ENCODE results near the gene PDE10A. TPM values are rescaled to one million over a fixed set of nuclear protein-coding genes. Genes with fewer than 3 reads are reported as not detected.

The PDE10A gene
- total RNA-seq, 1 experiment from 2014 or later, result 3.1 TPM

DNA sequence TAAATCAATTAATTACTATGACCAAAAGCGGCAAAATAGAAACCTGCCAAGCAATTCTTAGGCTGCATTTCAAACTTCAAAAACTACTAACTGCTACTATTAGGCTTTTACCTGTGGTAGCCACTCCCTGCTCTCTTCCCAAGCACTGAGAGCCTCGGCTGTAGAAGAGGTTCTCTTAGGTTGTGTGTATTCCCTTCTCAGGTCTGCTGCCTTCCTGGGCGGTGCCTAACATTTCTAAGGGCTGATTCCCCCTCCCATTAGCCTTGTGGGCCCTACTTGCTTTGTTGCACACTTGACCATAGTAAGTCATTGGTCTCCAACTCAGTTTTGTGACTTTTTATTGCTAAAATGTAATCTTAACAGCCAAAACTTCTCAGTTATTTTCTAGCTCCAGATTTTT is 207.6 kb downstream of the PDE10A start (continued):
- TF ChIP-seq PRRX2 (CRISPR knock-in tag; IDR thresholded peaks at IDR 0.05) (no peak), ZNF396 (CRISPR knock-in tag; IDR thresholded peaks at IDR 0.05; ENCODE audit: borderline replicate concordance) (no peak), RELA (CRISPR knock-in tag; IDR thresholded peaks at IDR 0.05; ENCODE audit: borderline replicate concordance) (no peak)
- TF ChIP-seq, protein P1, sequence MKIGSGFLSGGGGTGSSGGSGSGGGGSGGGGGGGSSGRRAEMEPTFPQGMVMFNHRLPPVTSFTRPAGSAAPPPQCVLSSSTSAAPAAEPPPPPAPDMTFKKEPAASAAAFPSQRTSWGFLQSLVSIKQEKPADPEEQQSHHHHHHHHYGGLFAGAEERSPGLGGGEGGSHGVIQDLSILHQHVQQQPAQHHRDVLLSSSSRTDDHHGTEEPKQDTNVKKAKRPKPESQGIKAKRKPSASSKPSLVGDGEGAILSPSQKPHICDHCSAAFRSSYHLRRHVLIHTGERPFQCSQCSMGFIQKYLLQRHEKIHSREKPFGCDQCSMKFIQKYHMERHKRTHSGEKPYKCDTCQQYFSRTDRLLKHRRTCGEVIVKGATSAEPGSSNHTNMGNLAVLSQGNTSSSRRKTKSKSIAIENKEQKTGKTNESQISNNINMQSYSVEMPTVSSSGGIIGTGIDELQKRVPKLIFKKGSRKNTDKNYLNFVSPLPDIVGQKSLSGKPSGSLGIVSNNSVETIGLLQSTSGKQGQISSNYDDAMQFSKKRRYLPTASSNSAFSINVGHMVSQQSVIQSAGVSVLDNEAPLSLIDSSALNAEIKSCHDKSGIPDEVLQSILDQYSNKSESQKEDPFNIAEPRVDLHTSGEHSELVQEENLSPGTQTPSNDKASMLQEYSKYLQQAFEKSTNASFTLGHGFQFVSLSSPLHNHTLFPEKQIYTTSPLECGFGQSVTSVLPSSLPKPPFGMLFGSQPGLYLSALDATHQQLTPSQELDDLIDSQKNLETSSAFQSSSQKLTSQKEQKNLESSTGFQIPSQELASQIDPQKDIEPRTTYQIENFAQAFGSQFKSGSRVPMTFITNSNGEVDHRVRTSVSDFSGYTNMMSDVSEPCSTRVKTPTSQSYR (CRISPR knock-in tag; IDR thresholded peaks at IDR 0.05), result no peak
- TF ChIP-seq, protein P2, sequence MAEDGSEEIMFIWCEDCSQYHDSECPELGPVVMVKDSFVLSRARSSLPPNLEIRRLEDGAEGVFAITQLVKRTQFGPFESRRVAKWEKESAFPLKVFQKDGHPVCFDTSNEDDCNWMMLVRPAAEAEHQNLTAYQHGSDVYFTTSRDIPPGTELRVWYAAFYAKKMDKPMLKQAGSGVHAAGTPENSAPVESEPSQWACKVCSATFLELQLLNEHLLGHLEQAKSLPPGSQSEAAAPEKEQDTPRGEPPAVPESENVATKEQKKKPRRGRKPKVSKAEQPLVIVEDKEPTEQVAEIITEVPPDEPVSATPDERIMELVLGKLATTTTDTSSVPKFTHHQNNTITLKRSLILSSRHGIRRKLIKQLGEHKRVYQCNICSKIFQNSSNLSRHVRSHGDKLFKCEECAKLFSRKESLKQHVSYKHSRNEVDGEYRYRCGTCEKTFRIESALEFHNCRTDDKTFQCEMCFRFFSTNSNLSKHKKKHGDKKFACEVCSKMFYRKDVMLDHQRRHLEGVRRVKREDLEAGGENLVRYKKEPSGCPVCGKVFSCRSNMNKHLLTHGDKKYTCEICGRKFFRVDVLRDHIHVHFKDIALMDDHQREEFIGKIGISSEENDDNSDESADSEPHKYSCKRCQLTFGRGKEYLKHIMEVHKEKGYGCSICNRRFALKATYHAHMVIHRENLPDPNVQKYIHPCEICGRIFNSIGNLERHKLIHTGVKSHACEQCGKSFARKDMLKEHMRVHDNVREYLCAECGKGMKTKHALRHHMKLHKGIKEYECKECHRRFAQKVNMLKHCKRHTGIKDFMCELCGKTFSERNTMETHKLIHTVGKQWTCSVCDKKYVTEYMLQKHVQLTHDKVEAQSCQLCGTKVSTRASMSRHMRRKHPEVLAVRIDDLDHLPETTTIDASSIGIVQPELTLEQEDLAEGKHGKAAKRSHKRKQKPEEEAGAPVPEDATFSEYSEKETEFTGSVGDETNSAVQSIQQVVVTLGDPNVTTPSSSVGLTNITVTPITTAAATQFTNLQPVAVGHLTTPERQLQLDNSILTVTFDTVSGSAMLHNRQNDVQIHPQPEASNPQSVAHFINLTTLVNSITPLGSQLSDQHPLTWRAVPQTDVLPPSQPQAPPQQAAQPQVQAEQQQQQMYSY (CRISPR knock-in tag; IDR thresholded peaks at IDR 0.05), result no peak

GRCh38 chr6:165453395-165453794 is 209.6 kb downstream of the PDE10A start:
- Mint-ChIP-seq H3K27me3 (ENCODE audit: low read depth) (peaks cover 4% of the 10 kb centered on the region), H3K36me3 (peaks cover 3% of the 10 kb centered on the region; the same call in 1 of the 2 replicates), H3K4me1 (peaks cover 14% of the 10 kb centered on the region), H3K4me3 (no peak overlapping the region), H3K9me3 (0 out of 2 replicates have a peak, but pooled peaks cover 4% of the 10 kb centered on the region), H3K27ac (no peak overlapping the region)
- TF ChIP-seq MXD4 (CRISPR knock-in tag; IDR thresholded peaks at IDR 0.05; ENCODE audit: borderline replicate concordance), result no peak
- TF ChIP-seq CREB1 (CRISPR knock-in tag; IDR thresholded peaks at IDR 0.05), result no peak
- TF ChIP-seq ESRRA (CRISPR knock-in tag; IDR thresholded peaks at IDR 0.05; ENCODE audit: borderline replicate concordance), result no peak
- no peak for TF ChIP-seq SOX15 (CRISPR knock-in tag; IDR thresholded peaks at IDR 0.05)
- TF ChIP-seq CDX4 (CRISPR knock-in tag; IDR thresholded peaks at IDR 0.05; ENCODE audit: borderline replicate concordance), result no peak
- ChIA-PET CTCF (no interaction called here), POLR2A (no interaction called here)
- DNase-seq (ENCODE audit: low spot score) (no peak), ATAC-seq (no peak)

DNA sequence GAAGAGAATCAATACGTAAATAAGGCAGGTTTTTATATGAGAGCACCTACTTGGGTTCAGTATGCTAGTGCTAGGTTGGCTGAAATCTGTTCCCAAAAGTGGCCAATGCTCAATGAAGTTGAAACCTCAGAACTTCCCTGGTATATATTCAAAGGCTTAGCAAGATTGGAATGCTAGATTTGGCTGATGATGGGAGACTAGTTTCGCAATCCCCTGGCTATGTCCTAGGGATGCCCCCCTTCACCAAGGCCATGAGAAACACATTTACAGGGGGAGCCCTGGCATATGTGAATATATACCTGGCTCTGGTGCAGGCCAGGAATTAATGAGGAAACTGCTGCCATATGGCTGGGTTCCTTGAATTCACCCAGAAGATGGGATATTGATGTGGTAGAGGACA is 211.2 kb downstream of the PDE10A start:
- no peak for DNase-seq (ENCODE audit: low spot score)
- ATAC-seq, result no peak
- H3K27ac Mint-ChIP-seq, result no peak overlapping the region
- no peak overlapping the region for H3K4me3 Mint-ChIP-seq
- H3K9me3 Mint-ChIP-seq, result 0 out of 2 replicates have a peak, but pooled peaks cover 4% of the 10 kb centered on the region
- H3K27me3 Mint-ChIP-seq (ENCODE audit: low read depth), result no peaks in the 10 kb centered on the region
- CTCF ChIA-PET, result interaction anchor here (1.8 kb wide), 1 partner anchor 12 kb away, joined by 7 read pairs; no protein-coding TSS in a partner anchor
- H3K36me3 Mint-ChIP-seq, result peaks cover 3% of the 10 kb centered on the region; the same call in 1 of the 2 replicates
- POLR2A ChIA-PET, result no interaction called here
- H3K4me1 Mint-ChIP-seq, result peaks cover 10% of the 10 kb centered on the region; the same call in 1 of the 2 replicates
- no peak for TF ChIP-seq ZNF121 (CRISPR knock-in tag; IDR thresholded peaks at IDR 0.05)
- TF ChIP-seq CDX4 (CRISPR knock-in tag; IDR thresholded peaks at IDR 0.05; ENCODE audit: borderline replicate concordance), result no peak
- TF ChIP-seq ZNF396 (CRISPR knock-in tag; IDR thresholded peaks at IDR 0.05; ENCODE audit: borderline replicate concordance), result no peak
- TF ChIP-seq FOXP4 (CRISPR knock-in tag; IDR thresholded peaks at IDR 0.05), result no peak
- TF ChIP-seq PRRX2 (CRISPR knock-in tag; IDR thresholded peaks at IDR 0.05), result no peak
- no peak for TF ChIP-seq GTF2I (CRISPR knock-in tag; conservative IDR thresholded peaks at IDR 0.05)
- TF ChIP-seq CREB1 (CRISPR knock-in tag; IDR thresholded peaks at IDR 0.05), result no peak
- TF ChIP-seq, protein P3, sequence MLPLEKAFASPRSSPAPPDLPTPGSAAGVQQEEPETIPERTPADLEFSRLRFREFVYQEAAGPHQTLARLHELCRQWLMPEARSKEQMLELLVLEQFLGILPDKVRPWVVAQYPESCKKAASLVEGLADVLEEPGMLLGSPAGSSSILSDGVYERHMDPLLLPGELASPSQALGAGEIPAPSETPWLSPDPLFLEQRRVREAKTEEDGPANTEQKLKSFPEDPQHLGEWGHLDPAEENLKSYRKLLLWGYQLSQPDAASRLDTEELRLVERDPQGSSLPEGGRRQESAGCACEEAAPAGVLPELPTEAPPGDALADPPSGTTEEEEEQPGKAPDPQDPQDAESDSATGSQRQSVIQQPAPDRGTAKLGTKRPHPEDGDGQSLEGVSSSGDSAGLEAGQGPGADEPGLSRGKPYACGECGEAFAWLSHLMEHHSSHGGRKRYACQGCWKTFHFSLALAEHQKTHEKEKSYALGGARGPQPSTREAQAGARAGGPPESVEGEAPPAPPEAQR (CRISPR knock-in tag; IDR thresholded peaks at IDR 0.05), result no peak
- TF ChIP-seq GABPB1 (CRISPR knock-in tag; IDR thresholded peaks at IDR 0.05), result no peak
- TF ChIP-seq, protein P4, sequence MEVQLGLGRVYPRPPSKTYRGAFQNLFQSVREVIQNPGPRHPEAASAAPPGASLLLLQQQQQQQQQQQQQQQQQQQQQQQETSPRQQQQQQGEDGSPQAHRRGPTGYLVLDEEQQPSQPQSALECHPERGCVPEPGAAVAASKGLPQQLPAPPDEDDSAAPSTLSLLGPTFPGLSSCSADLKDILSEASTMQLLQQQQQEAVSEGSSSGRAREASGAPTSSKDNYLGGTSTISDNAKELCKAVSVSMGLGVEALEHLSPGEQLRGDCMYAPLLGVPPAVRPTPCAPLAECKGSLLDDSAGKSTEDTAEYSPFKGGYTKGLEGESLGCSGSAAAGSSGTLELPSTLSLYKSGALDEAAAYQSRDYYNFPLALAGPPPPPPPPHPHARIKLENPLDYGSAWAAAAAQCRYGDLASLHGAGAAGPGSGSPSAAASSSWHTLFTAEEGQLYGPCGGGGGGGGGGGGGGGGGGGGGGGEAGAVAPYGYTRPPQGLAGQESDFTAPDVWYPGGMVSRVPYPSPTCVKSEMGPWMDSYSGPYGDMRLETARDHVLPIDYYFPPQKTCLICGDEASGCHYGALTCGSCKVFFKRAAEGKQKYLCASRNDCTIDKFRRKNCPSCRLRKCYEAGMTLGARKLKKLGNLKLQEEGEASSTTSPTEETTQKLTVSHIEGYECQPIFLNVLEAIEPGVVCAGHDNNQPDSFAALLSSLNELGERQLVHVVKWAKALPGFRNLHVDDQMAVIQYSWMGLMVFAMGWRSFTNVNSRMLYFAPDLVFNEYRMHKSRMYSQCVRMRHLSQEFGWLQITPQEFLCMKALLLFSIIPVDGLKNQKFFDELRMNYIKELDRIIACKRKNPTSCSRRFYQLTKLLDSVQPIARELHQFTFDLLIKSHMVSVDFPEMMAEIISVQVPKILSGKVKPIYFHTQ (CRISPR knock-in tag; IDR thresholded peaks at IDR 0.05), result no peak
- TF ChIP-seq TP53 (CRISPR knock-in tag; IDR thresholded peaks at IDR 0.05), result no peak

All from WTC11 (cell line).